ENCODE data around the gene CLCN3.

CLCN3 gene

DNA sequence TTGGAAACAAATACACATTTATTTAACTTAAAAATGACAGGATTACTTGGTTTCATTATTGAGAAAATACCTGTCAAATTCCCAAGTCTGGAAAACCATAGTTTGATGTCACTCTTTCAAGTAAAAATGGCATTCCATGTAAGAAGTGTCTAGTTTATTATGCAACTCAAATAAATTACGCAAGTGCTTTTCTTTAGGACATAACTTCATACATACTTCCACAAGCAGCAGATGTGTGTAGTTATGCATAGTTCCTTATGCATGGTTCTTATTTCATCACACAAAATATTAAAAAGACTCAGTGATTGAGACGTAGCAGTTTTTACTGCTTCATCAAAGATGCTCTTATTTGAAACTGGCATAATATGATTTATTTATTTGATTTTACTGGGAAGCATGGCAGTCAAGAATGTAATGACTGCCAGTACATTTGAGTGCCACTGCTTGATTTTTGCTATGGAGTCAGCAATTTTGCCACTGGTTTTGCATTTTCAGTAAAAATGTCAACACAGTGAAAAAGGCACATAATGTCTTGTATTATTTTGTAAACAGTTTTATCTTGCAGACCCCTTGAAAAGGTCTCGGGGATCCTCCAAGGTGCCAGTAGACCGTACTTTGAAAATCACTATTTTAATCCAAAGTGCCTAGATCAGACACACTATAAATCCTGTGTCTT is 62.1 kb downstream of the CLCN3 start:
- POLR2A ChIA-PET (ENCODE audit: low non-redundant PET): no interaction called here
- TF ChIP-seq, protein P1, sequence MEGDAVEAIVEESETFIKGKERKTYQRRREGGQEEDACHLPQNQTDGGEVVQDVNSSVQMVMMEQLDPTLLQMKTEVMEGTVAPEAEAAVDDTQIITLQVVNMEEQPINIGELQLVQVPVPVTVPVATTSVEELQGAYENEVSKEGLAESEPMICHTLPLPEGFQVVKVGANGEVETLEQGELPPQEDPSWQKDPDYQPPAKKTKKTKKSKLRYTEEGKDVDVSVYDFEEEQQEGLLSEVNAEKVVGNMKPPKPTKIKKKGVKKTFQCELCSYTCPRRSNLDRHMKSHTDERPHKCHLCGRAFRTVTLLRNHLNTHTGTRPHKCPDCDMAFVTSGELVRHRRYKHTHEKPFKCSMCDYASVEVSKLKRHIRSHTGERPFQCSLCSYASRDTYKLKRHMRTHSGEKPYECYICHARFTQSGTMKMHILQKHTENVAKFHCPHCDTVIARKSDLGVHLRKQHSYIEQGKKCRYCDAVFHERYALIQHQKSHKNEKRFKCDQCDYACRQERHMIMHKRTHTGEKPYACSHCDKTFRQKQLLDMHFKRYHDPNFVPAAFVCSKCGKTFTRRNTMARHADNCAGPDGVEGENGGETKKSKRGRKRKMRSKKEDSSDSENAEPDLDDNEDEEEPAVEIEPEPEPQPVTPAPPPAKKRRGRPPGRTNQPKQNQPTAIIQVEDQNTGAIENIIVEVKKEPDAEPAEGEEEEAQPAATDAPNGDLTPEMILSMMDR (conservative IDR thresholded peaks at IDR 0.05; ENCODE audit: low read depth): no peak
- DNase-seq (ENCODE audit: low spot score): no peak
- CTCF ChIA-PET: no interaction called here
- H3K27ac ChIP-seq: no peak overlapping the region

GRCh38 chr4:169689681-169690080 is 69.3 kb downstream of the CLCN3 start:
- TF ChIP-seq, protein P1 (conservative IDR thresholded peaks at IDR 0.05; ENCODE audit: low read depth): no peak
- no peak overlapping the region for H3K27ac ChIP-seq
- POLR2A ChIA-PET (ENCODE audit: low non-redundant PET): no interaction called here
- no peak for DNase-seq (ENCODE audit: low spot score)
- CTCF ChIA-PET: interaction anchor here (0.7 to 1.0 kb wide), 3 partner anchors 9 to 691 kb away, joined by 3 to 4 read pairs (median 3); no protein-coding TSS in a partner anchor

- TF ChIP-seq, protein P1 (conservative IDR thresholded peaks at IDR 0.05; ENCODE audit: low read depth): no peak
- POLR2A ChIA-PET (ENCODE audit: low non-redundant PET): no interaction called here
- CTCF ChIA-PET: interaction anchor here (1.0 kb wide), 1 partner anchor 29 kb away, joined by 4 read pairs; no protein-coding TSS in a partner anchor
Observed at GRCh38 chr4:169690787-169691186, 70.4 kb downstream of the CLCN3 start.

GRCh38 chr4:169698331-169698730 is 78.0 kb downstream of the CLCN3 start:
- ChIA-PET POLR2A (ENCODE audit: low non-redundant PET) (no interaction called here), CTCF (interaction anchor here (0.6 to 0.7 kb wide), 2 partner anchors 8 to 146 kb away, joined by 3 read pairs; no protein-coding TSS in a partner anchor)
- no peak overlapping the region for H3K27ac ChIP-seq
- TF ChIP-seq, protein P1 (conservative IDR thresholded peaks at IDR 0.05; ENCODE audit: low read depth): no peak
- no peak for DNase-seq (ENCODE audit: low spot score)

More at GRCh38 chr4:169690787-169691186, 70.4 kb downstream of the CLCN3 start:
- no peak for DNase-seq (ENCODE audit: low spot score)
- H3K27ac ChIP-seq: no peak overlapping the region

GRCh38 chr4:169707958-169708643 is 87.7 kb downstream of the CLCN3 start:
- TF ChIP-seq, protein P1 (conservative IDR thresholded peaks at IDR 0.05; ENCODE audit: low read depth): no peak
- H3K27ac ChIP-seq: no peak overlapping the region
- no peak for DNase-seq (ENCODE audit: low spot score)
- POLR2A ChIA-PET (ENCODE audit: low non-redundant PET): no interaction called here
- CTCF ChIA-PET: interaction anchor here (0.5 kb wide), 1 partner anchor 141 kb away, joined by 4 read pairs; no protein-coding TSS in a partner anchor

DNA sequence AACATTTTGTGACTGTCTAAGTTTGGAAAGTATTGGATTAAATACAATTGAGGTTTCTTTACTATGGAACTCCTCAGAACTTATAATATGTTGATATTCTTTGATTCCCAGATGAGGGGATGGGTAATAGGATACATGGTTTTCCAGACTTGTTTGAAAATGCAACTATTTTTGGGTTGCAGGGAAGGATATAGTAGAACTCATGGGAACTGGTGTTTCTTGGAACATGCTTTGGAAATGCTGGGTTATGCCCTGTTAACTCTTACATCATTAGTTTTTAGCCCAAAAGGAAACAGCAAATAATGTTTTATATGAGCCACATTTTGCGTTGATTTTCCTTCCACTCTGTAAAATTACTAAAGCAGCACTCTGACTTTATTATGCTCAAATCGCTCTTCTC is 95.4 kb downstream of the CLCN3 start:
- ChIA-PET POLR2A (ENCODE audit: low non-redundant PET) (no interaction called here), CTCF (no interaction called here)
- no peak for DNase-seq (ENCODE audit: low spot score)
- TF ChIP-seq, protein P1 (conservative IDR thresholded peaks at IDR 0.05; ENCODE audit: low read depth): no peak
- no peak overlapping the region for H3K27ac ChIP-seq

Measured in RWPE1 (cell line).